Measurements from ENCODE around the gene PKD1.

The PKD1 gene

DNA sequence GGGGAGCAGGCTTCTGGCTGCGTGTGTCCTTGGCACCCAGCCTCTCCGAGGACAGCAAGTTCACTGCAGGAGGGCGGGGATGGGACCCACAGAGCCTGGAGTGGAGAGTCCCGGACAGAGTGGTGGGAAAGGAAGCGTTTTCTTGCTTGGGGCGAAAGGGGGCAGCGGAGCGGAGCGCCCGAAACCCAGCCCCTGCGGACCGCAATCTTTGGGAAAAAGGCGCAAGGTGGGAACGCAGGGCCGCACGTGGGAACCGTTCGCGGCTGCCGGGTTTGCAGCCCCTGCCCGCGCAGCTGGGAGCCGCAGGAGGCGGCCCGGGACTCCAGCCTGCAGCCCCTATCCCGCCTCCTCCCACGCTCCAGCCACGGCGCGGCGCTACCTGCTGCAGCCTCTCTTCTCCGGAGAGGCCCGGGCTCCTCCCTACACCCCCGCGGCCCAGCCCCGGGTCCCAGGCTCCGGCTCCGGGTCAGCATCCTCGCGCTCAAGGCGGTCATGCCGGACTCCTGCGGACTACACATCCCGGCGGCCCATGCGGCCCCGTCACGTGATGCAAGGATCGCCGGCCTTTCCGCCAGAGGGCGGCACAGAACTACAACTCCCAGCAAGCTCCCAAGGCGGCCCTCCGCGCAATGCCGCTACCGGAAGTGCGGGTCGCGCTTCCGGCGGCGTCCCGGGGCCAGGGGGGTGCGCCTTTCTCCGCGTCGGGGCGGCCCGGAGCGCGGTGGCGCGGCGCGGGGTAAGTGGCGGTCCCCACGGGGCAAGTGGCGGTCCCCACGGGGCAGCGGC is 88.2 kb downstream of the PKD1 start, which contains the start of the genes NTHL1 and TSC2 (continued):
- TF ChIP-seq, protein P1, sequence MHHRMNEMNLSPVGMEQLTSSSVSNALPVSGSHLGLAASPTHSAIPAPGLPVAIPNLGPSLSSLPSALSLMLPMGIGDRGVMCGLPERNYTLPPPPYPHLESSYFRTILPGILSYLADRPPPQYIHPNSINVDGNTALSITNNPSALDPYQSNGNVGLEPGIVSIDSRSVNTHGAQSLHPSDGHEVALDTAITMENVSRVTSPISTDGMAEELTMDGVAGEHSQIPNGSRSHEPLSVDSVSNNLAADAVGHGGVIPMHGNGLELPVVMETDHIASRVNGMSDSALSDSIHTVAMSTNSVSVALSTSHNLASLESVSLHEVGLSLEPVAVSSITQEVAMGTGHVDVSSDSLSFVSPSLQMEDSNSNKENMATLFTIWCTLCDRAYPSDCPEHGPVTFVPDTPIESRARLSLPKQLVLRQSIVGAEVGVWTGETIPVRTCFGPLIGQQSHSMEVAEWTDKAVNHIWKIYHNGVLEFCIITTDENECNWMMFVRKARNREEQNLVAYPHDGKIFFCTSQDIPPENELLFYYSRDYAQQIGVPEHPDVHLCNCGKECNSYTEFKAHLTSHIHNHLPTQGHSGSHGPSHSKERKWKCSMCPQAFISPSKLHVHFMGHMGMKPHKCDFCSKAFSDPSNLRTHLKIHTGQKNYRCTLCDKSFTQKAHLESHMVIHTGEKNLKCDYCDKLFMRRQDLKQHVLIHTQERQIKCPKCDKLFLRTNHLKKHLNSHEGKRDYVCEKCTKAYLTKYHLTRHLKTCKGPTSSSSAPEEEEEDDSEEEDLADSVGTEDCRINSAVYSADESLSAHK (tag by site-specific recombination; IDR thresholded peaks at IDR 0.05), result no peak
- no peak for TF ChIP-seq ZNF302 (tag by site-specific recombination; IDR thresholded peaks at IDR 0.05; ENCODE audit: low read depth)
- TF ChIP-seq ATF2 (tag by site-specific recombination; IDR thresholded peaks at IDR 0.05; ENCODE audit: low read depth), result no peak
- no peak for TF ChIP-seq ZNF133 (tag by site-specific recombination; IDR thresholded peaks at IDR 0.05)
- TF ChIP-seq ZNF645 (tag by site-specific recombination; IDR thresholded peaks at IDR 0.05), result no peak
- TF ChIP-seq YY2 (tag by site-specific recombination; IDR thresholded peaks at IDR 0.05), result peak; percentile 99
- TF ChIP-seq ZFP3 (tag by site-specific recombination; IDR thresholded peaks at IDR 0.05; ENCODE audit: low read depth), result no peak
- TF ChIP-seq ZNF792 (tag by site-specific recombination; IDR thresholded peaks at IDR 0.05), result no peak
- TF ChIP-seq ZNF404 (tag by site-specific recombination; IDR thresholded peaks at IDR 0.05), result no peak
- peak; percentile 95 for TF ChIP-seq ZSCAN30 (tag by site-specific recombination; IDR thresholded peaks at IDR 0.05)
- TF ChIP-seq ZNF266 (tag by site-specific recombination; IDR thresholded peaks at IDR 0.05; ENCODE audit: low read depth), result no peak
- TF ChIP-seq ZNF639 (tag by site-specific recombination; IDR thresholded peaks at IDR 0.05), result peak; percentile 56; the same call in 1 of the 2 replicates
- TF ChIP-seq, protein P2, sequence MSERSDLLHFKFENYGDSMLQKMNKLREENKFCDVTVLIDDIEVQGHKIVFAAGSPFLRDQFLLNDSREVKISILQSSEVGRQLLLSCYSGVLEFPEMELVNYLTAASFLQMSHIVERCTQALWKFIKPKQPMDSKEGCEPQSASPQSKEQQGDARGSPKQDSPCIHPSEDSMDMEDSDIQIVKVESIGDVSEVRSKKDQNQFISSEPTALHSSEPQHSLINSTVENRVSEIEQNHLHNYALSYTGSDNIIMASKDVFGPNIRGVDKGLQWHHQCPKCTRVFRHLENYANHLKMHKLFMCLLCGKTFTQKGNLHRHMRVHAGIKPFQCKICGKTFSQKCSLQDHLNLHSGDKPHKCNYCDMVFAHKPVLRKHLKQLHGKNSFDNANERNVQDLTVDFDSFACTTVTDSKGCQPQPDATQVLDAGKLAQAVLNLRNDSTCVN (tag by site-specific recombination; optimal IDR thresholded peaks at IDR 0.05), result peak; percentile 92
- TF ChIP-seq, protein P3, sequence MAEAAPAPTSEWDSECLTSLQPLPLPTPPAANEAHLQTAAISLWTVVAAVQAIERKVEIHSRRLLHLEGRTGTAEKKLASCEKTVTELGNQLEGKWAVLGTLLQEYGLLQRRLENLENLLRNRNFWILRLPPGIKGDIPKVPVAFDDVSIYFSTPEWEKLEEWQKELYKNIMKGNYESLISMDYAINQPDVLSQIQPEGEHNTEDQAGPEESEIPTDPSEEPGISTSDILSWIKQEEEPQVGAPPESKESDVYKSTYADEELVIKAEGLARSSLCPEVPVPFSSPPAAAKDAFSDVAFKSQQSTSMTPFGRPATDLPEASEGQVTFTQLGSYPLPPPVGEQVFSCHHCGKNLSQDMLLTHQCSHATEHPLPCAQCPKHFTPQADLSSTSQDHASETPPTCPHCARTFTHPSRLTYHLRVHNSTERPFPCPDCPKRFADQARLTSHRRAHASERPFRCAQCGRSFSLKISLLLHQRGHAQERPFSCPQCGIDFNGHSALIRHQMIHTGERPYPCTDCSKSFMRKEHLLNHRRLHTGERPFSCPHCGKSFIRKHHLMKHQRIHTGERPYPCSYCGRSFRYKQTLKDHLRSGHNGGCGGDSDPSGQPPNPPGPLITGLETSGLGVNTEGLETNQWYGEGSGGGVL (tag by site-specific recombination; IDR thresholded peaks at IDR 0.05), result no peak; the same call in 1 of the 2 replicates
- no peak; the same call in 1 of the 2 replicates for TF ChIP-seq SCRT2 (tag by site-specific recombination; IDR thresholded peaks at IDR 0.05)
- no peak for TF ChIP-seq ZNF623 (tag by site-specific recombination; IDR thresholded peaks at IDR 0.05)
- no peak for TF ChIP-seq ZNF48 (tag by site-specific recombination; IDR thresholded peaks at IDR 0.05)
- TF ChIP-seq, protein P4, sequence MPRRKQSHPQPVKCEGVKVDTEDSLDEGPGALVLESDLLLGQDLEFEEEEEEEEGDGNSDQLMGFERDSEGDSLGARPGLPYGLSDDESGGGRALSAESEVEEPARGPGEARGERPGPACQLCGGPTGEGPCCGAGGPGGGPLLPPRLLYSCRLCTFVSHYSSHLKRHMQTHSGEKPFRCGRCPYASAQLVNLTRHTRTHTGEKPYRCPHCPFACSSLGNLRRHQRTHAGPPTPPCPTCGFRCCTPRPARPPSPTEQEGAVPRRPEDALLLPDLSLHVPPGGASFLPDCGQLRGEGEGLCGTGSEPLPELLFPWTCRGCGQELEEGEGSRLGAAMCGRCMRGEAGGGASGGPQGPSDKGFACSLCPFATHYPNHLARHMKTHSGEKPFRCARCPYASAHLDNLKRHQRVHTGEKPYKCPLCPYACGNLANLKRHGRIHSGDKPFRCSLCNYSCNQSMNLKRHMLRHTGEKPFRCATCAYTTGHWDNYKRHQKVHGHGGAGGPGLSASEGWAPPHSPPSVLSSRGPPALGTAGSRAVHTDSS (tag by site-specific recombination; IDR thresholded peaks at IDR 0.05), result no peak
- no peak for TF ChIP-seq ZNF433 (tag by site-specific recombination; IDR thresholded peaks at IDR 0.05; ENCODE audit: low read depth)
- TF ChIP-seq ZBTB8A (tag by site-specific recombination; IDR thresholded peaks at IDR 0.05), result peak; percentile 85
- no peak for TF ChIP-seq ZNF707 (tag by site-specific recombination; IDR thresholded peaks at IDR 0.05)
- TF ChIP-seq ZNF202 (tag by site-specific recombination; IDR thresholded peaks at IDR 0.05; ENCODE audit: borderline replicate concordance), result no peak
- TF ChIP-seq YY1 (tag by site-specific recombination; IDR thresholded peaks at IDR 0.05), result peak; percentile 94
- TF ChIP-seq OVOL3 (tag by site-specific recombination; IDR thresholded peaks at IDR 0.05), result no peak
- no peak for TF ChIP-seq ZNF549 (tag by site-specific recombination; IDR thresholded peaks at IDR 0.05)
- TF ChIP-seq ZNF785 (tag by site-specific recombination; IDR thresholded peaks at IDR 0.05), result no peak
- TF ChIP-seq ZBTB20 (tag by site-specific recombination; IDR thresholded peaks at IDR 0.05), result peak; percentile 98
